GM19238 (cell line): ENCODE measurements around the gene TMED4.

Experiments
- DNase-seq: peaks from one replicate; pipeline ENCODE4 v3.0.0; 2011; ENCODE audit warnings: low spot score; ENCODE audit not compliant: insufficient read length

The TMED4 gene

DNA sequence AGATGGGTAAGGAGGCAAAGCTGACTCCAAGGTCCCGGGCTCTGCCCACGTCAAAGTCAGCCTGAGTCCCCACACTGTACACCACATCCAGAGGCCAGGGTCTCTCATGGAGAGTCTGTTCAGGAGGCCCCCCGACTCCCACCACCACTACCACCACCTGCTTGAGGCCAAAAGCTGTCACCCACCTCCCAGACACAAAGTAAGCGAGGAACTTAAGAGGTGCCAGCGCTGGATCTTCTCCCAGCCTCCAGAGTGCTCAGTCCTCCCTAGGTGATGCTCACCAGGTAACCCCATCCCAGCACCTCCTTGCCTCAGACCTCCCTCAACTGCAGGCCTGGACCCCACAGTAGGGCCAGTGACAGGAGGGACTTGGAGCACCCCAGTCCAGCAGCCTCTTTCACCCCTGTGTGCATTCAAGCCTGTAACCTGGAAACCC, 41.4 kb downstream of the TMED4 start:
- no peak for DNase-seq

DNA sequence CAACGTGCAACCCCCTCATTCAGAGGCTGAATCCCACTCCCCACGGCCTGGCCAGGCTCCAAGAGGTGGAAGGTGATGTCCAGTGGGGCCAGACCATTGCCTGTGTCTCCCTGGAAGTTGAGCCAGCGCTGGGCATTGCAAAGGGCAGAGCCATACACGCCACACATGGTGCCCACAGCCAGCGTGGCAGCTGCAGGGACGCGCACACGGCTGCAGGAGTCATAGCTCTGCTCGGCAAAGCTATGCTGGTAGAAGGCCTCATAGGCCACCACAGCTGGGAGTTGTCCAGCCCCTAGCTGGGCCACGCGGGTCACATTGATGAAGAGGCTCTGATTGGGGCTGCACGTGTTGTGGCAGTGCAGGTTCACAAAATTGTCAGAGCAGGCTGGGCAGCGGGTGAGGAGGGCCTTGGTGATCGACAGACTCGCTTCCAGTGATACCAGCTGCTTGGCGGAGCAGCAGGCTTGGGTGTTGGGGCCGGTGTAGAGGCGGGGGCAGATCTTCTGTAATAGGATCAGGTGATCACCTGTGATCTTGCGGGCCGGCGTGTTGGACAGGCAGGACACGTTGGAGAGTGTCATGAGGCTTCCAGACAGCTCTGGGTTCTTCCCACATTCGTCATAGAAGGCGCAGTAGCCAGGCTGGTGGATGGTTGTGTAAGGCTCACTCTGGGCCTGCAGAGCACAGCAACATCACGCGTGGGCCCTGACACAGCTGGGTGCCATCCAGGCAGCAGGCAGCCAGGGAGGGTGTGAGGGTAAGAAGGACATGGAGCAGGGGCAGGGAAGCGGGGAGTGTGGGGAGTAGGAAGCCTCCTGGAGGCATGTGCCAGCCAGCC, 42.1 kb downstream of the TMED4 start:
- DNase-seq: no peak

GRCh38 chr7:44538798-44539668, 43.0 kb downstream of the TMED4 start:
- DNase-seq: no peak

DNA sequence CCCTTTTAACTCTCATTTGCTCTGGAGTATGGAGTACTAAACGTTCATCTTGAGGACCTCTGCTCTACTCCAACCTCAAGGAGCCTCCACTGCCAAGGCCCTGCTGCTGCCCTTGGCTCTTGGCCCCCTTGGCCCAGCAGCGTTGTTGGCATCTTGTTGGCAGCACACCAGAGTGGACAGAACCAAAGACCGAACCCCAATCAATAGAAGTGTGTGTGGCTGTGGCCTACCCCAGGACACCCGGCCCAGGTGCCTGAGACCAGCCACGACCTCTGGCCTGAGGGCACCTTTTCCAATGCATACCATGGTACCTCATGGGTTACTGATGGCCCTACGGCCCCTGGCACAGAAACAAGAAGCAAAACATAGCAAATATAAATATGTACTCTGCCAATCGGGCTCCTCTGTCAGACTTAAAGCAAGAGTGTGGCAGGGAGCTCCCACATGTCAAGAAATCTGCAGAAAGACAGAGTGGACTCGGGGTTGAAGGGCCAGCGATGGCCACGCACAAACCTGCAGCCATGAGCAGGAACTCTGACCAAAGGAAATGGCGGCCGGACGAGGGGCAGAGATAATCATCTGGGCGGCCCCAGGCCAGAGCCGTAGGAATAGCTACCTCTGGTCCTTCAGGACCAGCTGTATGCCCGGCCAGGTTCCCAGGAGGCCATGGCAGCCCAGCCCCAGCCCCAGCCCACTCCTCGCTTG, 43.8 kb downstream of the TMED4 start:
- no peak for DNase-seq

DNA sequence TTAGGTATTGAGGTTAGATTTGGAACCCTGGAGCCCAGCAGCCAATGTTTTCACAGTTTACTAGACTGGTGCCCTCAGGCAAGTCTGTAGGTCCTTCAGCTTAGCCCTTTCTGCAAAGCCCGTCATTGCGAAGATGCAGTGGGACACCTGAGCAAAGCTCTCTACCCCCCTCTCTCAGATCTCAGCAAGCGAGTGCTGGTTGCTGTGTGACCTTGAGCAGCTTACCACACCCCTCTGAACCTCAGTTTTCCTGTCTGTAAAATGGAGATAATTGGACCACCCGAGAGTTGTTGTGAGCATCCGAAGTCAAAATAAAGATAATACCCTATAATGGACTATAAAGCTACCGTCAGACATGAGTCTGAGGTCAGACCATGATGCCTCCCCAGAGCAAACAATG, 44.6 kb downstream of the TMED4 start:
- no peak for DNase-seq

GRCh38 chr7:44536090-44536489, 45.9 kb downstream of the TMED4 start:
- DNase-seq: no peak

DNA sequence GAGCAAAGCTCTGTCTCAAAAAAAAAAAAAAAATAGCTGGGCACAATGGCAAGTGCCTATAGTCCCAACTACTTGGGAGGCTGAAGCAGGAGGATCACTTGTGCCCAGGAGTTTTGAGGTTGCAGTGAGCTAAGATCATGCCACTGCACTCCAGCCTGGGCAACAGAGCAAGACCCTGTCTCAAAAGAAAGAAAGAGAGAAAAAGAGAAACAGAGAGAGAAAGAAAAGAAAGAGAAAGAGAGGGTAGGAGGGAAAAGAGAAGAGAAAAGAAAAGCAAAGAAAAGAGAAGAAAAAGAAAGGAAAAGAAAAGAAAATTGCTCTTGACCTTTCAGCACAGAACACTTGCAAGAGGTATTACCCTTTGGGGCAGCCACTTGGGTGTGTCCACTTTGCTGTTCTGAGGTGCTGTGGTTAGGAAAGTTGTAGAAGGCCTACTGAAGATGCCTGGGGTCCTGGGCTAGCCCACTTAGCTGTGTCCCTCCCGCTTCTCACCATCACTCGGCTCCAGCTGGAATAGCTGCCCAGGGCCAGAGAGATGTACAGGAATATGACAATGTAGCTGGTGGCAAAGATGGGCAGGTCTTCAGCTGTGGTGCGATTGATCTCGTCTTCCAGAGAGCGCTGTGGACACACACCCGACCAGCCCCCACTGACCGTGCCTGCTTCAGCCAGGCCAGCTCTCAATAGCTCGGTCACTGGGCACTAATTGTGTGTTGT, 46.5 kb downstream of the TMED4 start:
- DNase-seq: no peak

DNA sequence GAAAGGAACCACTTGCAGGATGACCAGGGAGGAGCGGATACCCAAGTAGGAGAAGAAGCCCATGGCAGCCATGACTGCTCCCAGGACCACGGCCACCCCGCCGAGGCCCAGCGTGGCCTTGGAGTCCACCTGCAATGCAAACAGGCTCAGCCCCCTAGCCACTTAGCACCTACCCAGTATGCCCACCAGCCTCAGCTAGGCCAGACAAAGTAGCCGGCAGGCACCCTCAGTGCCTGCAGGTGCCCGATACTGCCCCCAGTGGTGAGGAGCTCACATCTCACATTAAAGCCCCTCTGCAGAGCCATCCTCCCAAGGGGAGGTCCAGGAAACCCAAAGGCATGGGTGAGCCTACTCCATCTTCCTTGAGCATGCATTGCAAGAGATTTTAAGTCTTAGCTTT, 47.5 kb downstream of the TMED4 start:
- DNase-seq: peak; percentile 79

GRCh38 chr7:44534087-44534486, 47.9 kb downstream of the TMED4 start:
- DNase-seq: no peak

GRCh38 chr7:44533301-44534055, 48.6 kb downstream of the TMED4 start:
- DNase-seq: no peak

DNA sequence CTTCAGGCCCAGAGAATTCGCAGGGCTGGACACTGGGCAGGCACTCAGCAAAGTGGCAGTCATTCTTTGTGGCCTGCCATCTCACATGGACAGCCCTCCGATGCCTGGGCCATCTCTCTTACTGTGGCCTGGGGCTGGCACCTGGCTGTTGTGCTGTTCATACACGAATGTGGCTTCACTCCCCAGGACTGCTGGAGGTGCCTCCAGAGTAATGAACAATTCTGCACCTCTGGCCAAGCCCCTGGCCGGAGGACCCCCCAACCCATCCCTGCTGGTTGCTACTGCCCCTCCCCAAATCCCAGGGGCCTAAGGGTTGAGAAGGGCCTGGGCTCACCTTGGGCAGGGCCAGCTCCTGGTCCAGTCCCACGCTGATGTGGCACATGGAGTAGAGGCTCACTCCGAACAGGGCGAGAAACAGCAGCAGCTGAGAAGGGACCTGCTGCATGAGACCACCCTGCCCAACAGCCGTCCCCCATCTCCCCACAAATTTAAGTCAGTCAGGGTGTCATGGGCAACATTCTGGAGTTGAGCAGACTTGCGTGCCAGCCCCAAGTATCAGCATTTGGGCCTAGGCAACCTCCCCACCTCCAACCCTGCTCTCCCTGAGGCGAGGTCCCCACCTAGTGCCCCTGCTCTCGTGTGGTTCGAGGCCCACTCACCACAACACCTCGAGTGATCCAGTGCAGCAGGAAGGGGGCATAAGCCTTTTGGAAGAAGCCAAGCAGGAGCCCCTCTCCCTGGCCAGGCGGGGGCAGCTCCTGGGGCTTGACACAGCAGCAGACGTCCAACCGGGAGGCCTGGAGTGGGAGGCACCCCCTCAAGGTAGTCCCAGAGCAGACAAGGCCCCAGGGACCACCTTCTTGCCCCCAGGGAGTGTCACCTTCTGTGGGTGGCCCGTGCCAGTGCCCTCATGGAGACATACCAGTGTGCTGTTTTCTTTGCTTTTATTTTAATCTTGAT, 50.3 kb downstream of the TMED4 start:
- no peak for DNase-seq

DNA sequence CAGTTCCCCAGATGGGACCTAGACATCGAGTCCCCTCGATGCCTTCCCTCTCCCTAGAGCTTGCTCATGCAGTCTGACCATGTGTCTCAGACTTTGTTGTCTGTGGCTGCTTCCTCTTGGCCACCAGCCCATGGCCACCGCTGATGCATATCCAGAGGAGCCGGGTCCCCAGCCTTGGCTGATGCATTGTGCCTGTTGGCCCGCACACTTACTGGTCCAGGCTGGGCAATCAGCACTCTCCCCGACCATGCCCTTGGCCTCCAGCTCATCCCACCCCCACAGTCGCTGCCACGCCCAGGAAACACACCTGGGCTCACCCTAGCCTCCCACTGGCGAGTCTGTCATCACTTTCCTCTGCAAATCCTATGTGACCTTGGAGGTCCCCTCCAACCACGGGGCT, 51.0 kb downstream of the TMED4 start:
- no peak for DNase-seq
